BLaER1 treated with 17β-estradiol and CSF1 and Interleukin-3, amounts not matched to agents 10 nM and 100 nM (cell line): ENCODE results near the gene ATP2B3.
A peak's percentile ranks its signal among the peaks of the same experiment; 100 is the strongest.

Experiments used
- H3K27ac ChIP-seq, 11 experiments: shearing (Covaris generic); formaldehyde crosslinking; 2 replicates each; pipeline ENCODE4 v1.8.1; 2022
- H3K27me3 ChIP-seq, 11 experiments: shearing (Covaris generic); formaldehyde crosslinking; 2 replicates each; pipeline ENCODE4 v1.8.1; 2022
- H3K36me3 ChIP-seq, 11 experiments: shearing (Covaris generic); formaldehyde crosslinking; 2 replicates each; pipeline ENCODE4 v1.8.1; 2022
- H3K4me1 ChIP-seq, 10 experiments: shearing (Covaris generic); formaldehyde crosslinking; 2 replicates each; pipeline ENCODE4 v1.8.1; 2022
- H3K4me2 ChIP-seq, 11 experiments: shearing (Covaris generic); formaldehyde crosslinking; 2 replicates each; pipeline ENCODE4 v1.8.1; 2022
- H3K4me3 ChIP-seq, 10 experiments: shearing (Covaris generic); formaldehyde crosslinking; 2 replicates each; pipeline ENCODE4 v1.8.1; 2022
- H3K9ac ChIP-seq, 11 experiments: shearing (Covaris generic); formaldehyde crosslinking; 2 replicates each; pipeline ENCODE4 v1.8.1; 2022
- H3K9me3 ChIP-seq, 11 experiments: shearing (Covaris generic); formaldehyde crosslinking; replicated peaks in 1 of 11; 2 replicates each; pipeline ENCODE4 v1.8.1; 2022
- H4K20me1 ChIP-seq, 11 experiments: shearing (Covaris generic); formaldehyde crosslinking; 2 replicates each; pipeline ENCODE4 v1.8.1; 2022
- Cebpa-rat ChIP-seq, 11 experiments: shearing (Covaris generic); IDR thresholded peaks; 2 replicates each; pipeline ENCODE4 v1.8.1; 2022

Gene ATP2B3

GRCh38 chrX:153554519-153555167, 37.2 kb downstream of the ATP2B3 start:
- peaks cover 0 to 51% (median 6%) of the 10 kb centered on the region in 11 experiments; a peak in 12 of 22 replicates for H4K20me1 ChIP-seq
- no peak for TF ChIP-seq Cebpa-rat (IDR thresholded peaks at IDR 0.05)
- H3K4me1 ChIP-seq: peaks cover 45 to 64% (median 55%) of the 10 kb centered on the region in 10 experiments
- peak overlapping the region in 10 of 11 experiments; percentile 21 to 65 (median 44); a peak in 15 of 22 replicates for H3K4me2 ChIP-seq
- H3K9me3 ChIP-seq: no peaks in the 10 kb centered on the region
- peak overlapping the region in 3 of 11 experiments; percentile 11 to 32 (median 26); a peak in 2 of 22 replicates for H3K27ac ChIP-seq
- H3K27me3 ChIP-seq: peaks cover 35 to 100% (median 87%) of the 10 kb centered on the region in 11 experiments
- no peaks in the 10 kb centered on the region for H3K36me3 ChIP-seq
- H3K9ac ChIP-seq: peak overlapping the region in 5 of 11 experiments; percentile 24 to 44 (median 35); a peak in 8 of 22 replicates
- H3K4me3 ChIP-seq: no peak overlapping the region

- peaks cover 0 to 49% (median 6%) of the 10 kb centered on the region in 11 experiments; a peak in 12 of 22 replicates for H4K20me1 ChIP-seq
- H3K4me1 ChIP-seq: peaks cover 57 to 73% (median 66%) of the 10 kb centered on the region in 10 experiments
- no peaks in the 10 kb centered on the region for H3K9me3 ChIP-seq
- H3K27ac ChIP-seq: peak overlapping the region in 2 of 11 experiments; percentile 27 to 48; a peak in 1 of 22 replicates
- peaks cover 28 to 100% (median 88%) of the 10 kb centered on the region in 11 experiments for H3K27me3 ChIP-seq
- H3K4me2 ChIP-seq: peak overlapping the region; percentile 57 to 84 (median 70)
- H3K9ac ChIP-seq: peak overlapping the region in 2 of 11 experiments; percentile 38 to 48; a peak in 1 of 22 replicates
- H3K36me3 ChIP-seq: no peaks in the 10 kb centered on the region
- H3K4me3 ChIP-seq: no peak overlapping the region
- TF ChIP-seq Cebpa-rat (IDR thresholded peaks at IDR 0.05): no peak
These were observed 39.3 kb downstream of the ATP2B3 start for GRCh38 chrX:153556767-153557166.

GRCh38 chrX:153557618-153558355, 40.3 kb downstream of the ATP2B3 start:
- H3K27me3 ChIP-seq: peaks cover 26 to 100% (median 86%) of the 10 kb centered on the region in 11 experiments
- H3K4me3 ChIP-seq: no peak overlapping the region
- TF ChIP-seq Cebpa-rat (IDR thresholded peaks at IDR 0.05): no peak
- H3K36me3 ChIP-seq: no peaks in the 10 kb centered on the region
- peaks cover 62 to 83% (median 76%) of the 10 kb centered on the region in 10 experiments for H3K4me1 ChIP-seq
- peak overlapping the region in 3 of 11 experiments; percentile 24 to 48 (median 38); a peak in 3 of 22 replicates for H3K9ac ChIP-seq
- peaks cover 0 to 44% (median 6%) of the 10 kb centered on the region in 11 experiments; a peak in 12 of 22 replicates for H4K20me1 ChIP-seq
- no peaks in the 10 kb centered on the region for H3K9me3 ChIP-seq
- peak overlapping the region in 6 of 11 experiments; percentile 4 to 48 (median 29); a peak in 4 of 22 replicates for H3K27ac ChIP-seq
- peak overlapping the region; percentile 57 to 84 (median 70) for H3K4me2 ChIP-seq

- Histone ChIP-seq H3K27me3 (peaks cover 13 to 100% (median 89%) of the 10 kb centered on the region in 11 experiments; a peak in 20 of 22 replicates), H3K9me3 (no peaks in the 10 kb centered on the region), H3K36me3 (no peaks in the 10 kb centered on the region), H3K4me1 (peaks cover 72 to 99% (median 95%) of the 10 kb centered on the region in 10 experiments), H3K9ac (peak overlapping the region in 9 of 11 experiments; percentile 9 to 55 (median 44); a peak in 11 of 22 replicates), H3K4me2 (peak overlapping the region; percentile 57 to 84 (median 72)), H3K4me3 (peak overlapping the region in 3 of 10 experiments; percentile 28 to 31 (median 28); a peak in 4 of 20 replicates), H3K27ac (peak overlapping the region in 10 of 11 experiments; percentile 15 to 68 (median 60); a peak in 17 of 22 replicates), H4K20me1 (peaks cover 0 to 33% (median 4%) of the 10 kb centered on the region in 11 experiments; a peak in 9 of 22 replicates)
- peak in 4 of 11 experiments; percentile 21 to 49 (median 42); a peak in 5 of 22 replicates for TF ChIP-seq Cebpa-rat (IDR thresholded peaks at IDR 0.05)
These were observed 42.6 kb downstream of the ATP2B3 start for GRCh38 chrX:153560000-153560399.

- Histone ChIP-seq H3K27ac (peak overlapping the region in 10 of 11 experiments; percentile 15 to 68 (median 60); a peak in 16 of 22 replicates), H3K4me1 (peaks cover 74 to 99% (median 95%) of the 10 kb centered on the region in 10 experiments), H3K27me3 (peaks cover 13 to 100% (median 89%) of the 10 kb centered on the region in 11 experiments; a peak in 20 of 22 replicates), H4K20me1 (peaks cover 0 to 31% (median 0%) of the 10 kb centered on the region in 11 experiments; a peak in 6 of 22 replicates), H3K9ac (peak overlapping the region in 9 of 11 experiments; percentile 9 to 55 (median 44); a peak in 10 of 22 replicates), H3K36me3 (no peaks in the 10 kb centered on the region), H3K4me3 (peak overlapping the region in 3 of 10 experiments; percentile 28 to 31 (median 28); a peak in 3 of 20 replicates), H3K4me2 (peak overlapping the region; percentile 57 to 84 (median 72)), H3K9me3 (no peaks in the 10 kb centered on the region)
- TF ChIP-seq Cebpa-rat (IDR thresholded peaks at IDR 0.05): no peak
These were observed 43.0 kb downstream of the ATP2B3 start for GRCh38 chrX:153560466-153560865.

- no peak for TF ChIP-seq Cebpa-rat (IDR thresholded peaks at IDR 0.05)
- H3K9ac ChIP-seq: no peak overlapping the region
These were observed 43.9 kb downstream of the ATP2B3 start for GRCh38 chrX:153561337-153561736.

GRCh38 chrX:153562546-153562945, 45.1 kb downstream of the ATP2B3 start:
- Histone ChIP-seq H3K27ac (peak overlapping the region in 2 of 11 experiments; percentile 28 to 63; a peak in 3 of 22 replicates), H3K4me1 (peaks cover 71 to 99% (median 96%) of the 10 kb centered on the region in 10 experiments), H4K20me1 (peaks cover 0 to 23% (median 0%) of the 10 kb centered on the region in 11 experiments; a peak in 6 of 22 replicates), H3K27me3 (peaks cover 5 to 100% (median 90%) of the 10 kb centered on the region in 11 experiments; a peak in 20 of 22 replicates), H3K9ac (no peak overlapping the region), H3K4me2 (peak overlapping the region; percentile 11 to 84 (median 63); a peak in 20 of 22 replicates), H3K4me3 (no peak overlapping the region), H3K9me3 (no peaks in the 10 kb centered on the region), H3K36me3 (no peaks in the 10 kb centered on the region)
- no peak for TF ChIP-seq Cebpa-rat (IDR thresholded peaks at IDR 0.05)

More at GRCh38 chrX:153561337-153561736, 43.9 kb downstream of the ATP2B3 start:
- no peak overlapping the region for H3K4me3 ChIP-seq
- H3K9me3 ChIP-seq: no peaks in the 10 kb centered on the region
- peaks cover 11 to 100% (median 91%) of the 10 kb centered on the region in 11 experiments; a peak in 20 of 22 replicates for H3K27me3 ChIP-seq
- H4K20me1 ChIP-seq: peaks cover 0 to 35% (median 0%) of the 10 kb centered on the region in 11 experiments; a peak in 6 of 22 replicates
- H3K4me2 ChIP-seq: peak overlapping the region in 9 of 11 experiments; percentile 24 to 84 (median 72); a peak in 13 of 22 replicates
- H3K36me3 ChIP-seq: no peaks in the 10 kb centered on the region
- peak overlapping the region in 1 of 11 experiments; percentile 63; a peak in 1 of 22 replicates for H3K27ac ChIP-seq
- peaks cover 78 to 100% (median 97%) of the 10 kb centered on the region in 10 experiments for H3K4me1 ChIP-seq
